Measurements from ENCODE around the gene DOCK2. TPM values are rescaled to one million over a fixed set of nuclear protein-coding genes. Genes with fewer than 3 reads are reported as not detected.

The DOCK2 gene
- total and polyA plus RNA-seq, 9 of the 15 experiments (the other 6 are each of a cell fraction or from before 2014, with no cell fraction given), result 4.5 to 42.6 (median 20.5) TPM

DNA sequence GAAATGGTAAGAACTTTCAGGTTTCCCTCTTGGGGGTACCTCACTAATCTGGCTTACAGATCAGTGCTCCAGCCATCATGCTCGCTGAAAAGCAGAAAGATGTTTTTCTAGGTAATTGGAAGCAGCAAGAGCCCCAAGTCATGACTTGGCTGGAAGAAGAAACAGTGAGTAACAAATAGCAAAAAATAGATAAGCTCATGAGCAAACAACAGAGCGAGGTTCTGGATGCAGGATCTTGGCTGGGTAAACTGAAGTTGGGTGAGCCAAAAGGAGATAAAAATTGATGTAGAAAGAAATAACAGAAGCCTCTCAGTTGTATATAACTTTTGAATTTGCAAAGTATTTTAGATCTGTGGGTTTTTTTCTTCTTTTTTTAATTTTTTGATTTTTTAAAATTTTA lies 233.1 kb downstream of the DOCK2 start:
- in situ Hi-C loops (cut with MboI), result no loop called here
- no TSS peak for BruUV-seq (replicated peaks)
- Histone ChIP-seq H3K36me3 (ENCODE audit: control insufficient read depth, insufficient read depth, low read length) (no peaks in the 10 kb centered on the region), H4K20me1 (replicated peaks; ENCODE audit: control insufficient read depth, insufficient read depth, low read length) (no peaks in the 10 kb centered on the region), H3K4me2 (ENCODE audit: insufficient read depth, low read length) (no peak overlapping the region), H3K9ac (ENCODE audit: insufficient read depth in 1 of 2, low read depth in 2 of 2, low read length in 2 of 2) (no peak overlapping the region), H3K4me3 (no peak overlapping the region), H3K27ac (ENCODE audit: extremely low read depth, low read depth, low read length) (no peak overlapping the region), H3K4me1 (replicated peaks in 1 of 2; ENCODE audit: control insufficient read depth in 2 of 2, insufficient read depth in 2 of 2, low read length in 2 of 2) (no peaks in the 10 kb centered on the region), H3K27me3 (ENCODE audit: control insufficient read depth in 2 of 2, insufficient read depth in 2 of 2, low read length in 2 of 2) (no peaks in the 10 kb centered on the region), H3K9me3 (replicated peaks; ENCODE audit: control insufficient read depth, insufficient read depth, low read depth, low read length) (no peaks in the 10 kb centered on the region), H3K79me2 (ENCODE audit: control insufficient read depth, insufficient read depth, low read length) (no peaks in the 10 kb centered on the region), H2AFZ (ENCODE audit: low read depth, low read length) (no peak overlapping the region), H3K9me1 (ENCODE audit: control insufficient read depth, insufficient read depth, low read length) (no peaks in the 10 kb centered on the region)
- intact Hi-C loops (cut with micrococcal nuclease), result no loop called here
- ChIA-PET CTCF (ENCODE audit: low intra/inter-chr PET ratio) (no interaction called here), POLR2A (interaction anchor here (0.6 kb wide), 1 partner anchor 11 kb away, joined by 3 read pairs; no protein-coding TSS in a partner anchor)
- DNase-seq (ENCODE audit: extremely low read depth in 1 of 4, low spot score in 3 of 4), result no peak
- no peak for TF ChIP-seq POLR2AphosphoS2 (IDR thresholded peaks at IDR 0.05; ENCODE audit: low read length)
- TF ChIP-seq, protein P1, sequence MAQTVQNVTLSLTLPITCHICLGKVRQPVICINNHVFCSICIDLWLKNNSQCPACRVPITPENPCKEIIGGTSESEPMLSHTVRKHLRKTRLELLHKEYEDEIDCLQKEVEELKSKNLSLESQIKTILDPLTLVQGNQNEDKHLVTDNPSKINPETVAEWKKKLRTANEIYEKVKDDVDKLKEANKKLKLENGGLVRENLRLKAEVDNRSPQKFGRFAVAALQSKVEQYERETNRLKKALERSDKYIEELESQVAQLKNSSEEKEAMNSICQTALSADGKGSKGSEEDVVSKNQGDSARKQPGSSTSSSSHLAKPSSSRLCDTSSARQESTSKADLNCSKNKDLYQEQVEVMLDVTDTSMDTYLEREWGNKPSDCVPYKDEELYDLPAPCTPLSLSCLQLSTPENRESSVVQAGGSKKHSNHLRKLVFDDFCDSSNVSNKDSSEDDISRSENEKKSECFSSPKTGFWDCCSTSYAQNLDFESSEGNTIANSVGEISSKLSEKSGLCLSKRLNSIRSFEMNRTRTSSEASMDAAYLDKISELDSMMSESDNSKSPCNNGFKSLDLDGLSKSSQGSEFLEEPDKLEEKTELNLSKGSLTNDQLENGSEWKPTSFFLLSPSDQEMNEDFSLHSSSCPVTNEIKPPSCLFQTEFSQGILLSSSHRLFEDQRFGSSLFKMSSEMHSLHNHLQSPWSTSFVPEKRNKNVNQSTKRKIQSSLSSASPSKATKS (CRISPR knock-in tag; IDR thresholded peaks at IDR 0.05), result no peak
- WGBS (ENCODE audit: insufficient coverage, low coverage, missing lambda C conversion rate), result 2% methylated on average over 2 of the region's 2 CpGs
- FAIRE-seq, result no peak
- no peak for ATAC-seq

- H3K9me3 ChIP-seq (replicated peaks; ENCODE audit: control insufficient read depth, insufficient read depth, low read depth, low read length), result no peaks in the 10 kb centered on the region
- WGBS (ENCODE audit: insufficient coverage, low coverage, missing lambda C conversion rate), result 9% methylated on average over 5 of the region's 5 CpGs
- H3K4me3 ChIP-seq, result no peak overlapping the region
- no peaks in the 10 kb centered on the region for H3K9me1 ChIP-seq (ENCODE audit: control insufficient read depth, insufficient read depth, low read length)
- H3K9ac ChIP-seq (ENCODE audit: insufficient read depth in 1 of 2, low read depth in 2 of 2, low read length in 2 of 2), result no peak overlapping the region
- BruUV-seq (replicated peaks), result no TSS peak
- intact Hi-C loops (cut with micrococcal nuclease) (no loop called here), in situ Hi-C loops (cut with MboI) (no loop called here)
- FAIRE-seq, result no peak
- ChIA-PET CTCF (ENCODE audit: low intra/inter-chr PET ratio) (no interaction called here), POLR2A (no interaction called here)
- no peak overlapping the region for H2AFZ ChIP-seq (ENCODE audit: low read depth, low read length)
- no peaks in the 10 kb centered on the region for H3K4me1 ChIP-seq (replicated peaks in 1 of 2; ENCODE audit: control insufficient read depth in 2 of 2, insufficient read depth in 2 of 2, low read length in 2 of 2)
- H4K20me1 ChIP-seq (replicated peaks; ENCODE audit: control insufficient read depth, insufficient read depth, low read length), result no peaks in the 10 kb centered on the region
- H3K27me3 ChIP-seq (ENCODE audit: control insufficient read depth in 2 of 2, insufficient read depth in 2 of 2, low read length in 2 of 2), result no peaks in the 10 kb centered on the region
- H3K79me2 ChIP-seq (ENCODE audit: control insufficient read depth, insufficient read depth, low read length), result no peaks in the 10 kb centered on the region
- no peak overlapping the region for H3K4me2 ChIP-seq (ENCODE audit: insufficient read depth, low read length)
- ATAC-seq, result no peak
- H3K27ac ChIP-seq (ENCODE audit: extremely low read depth, low read depth, low read length), result no peak overlapping the region
- DNase-seq (ENCODE audit: extremely low read depth in 1 of 4, low spot score in 3 of 4), result no peak
- H3K36me3 ChIP-seq (ENCODE audit: control insufficient read depth, insufficient read depth, low read length), result no peaks in the 10 kb centered on the region
- TF ChIP-seq RBM39 (optimal IDR thresholded peaks at IDR 0.05; ENCODE audit: low read depth, low read length) (no peak), SRF (CRISPR knock-in tag; IDR thresholded peaks at IDR 0.05) (no peak), NR2C2 (CRISPR knock-in tag; IDR thresholded peaks at IDR 0.05) (no peak), NR2C2 (tag; IDR thresholded peaks at IDR 0.05) (no peak), ASH1L (IDR thresholded peaks at IDR 0.05; ENCODE audit: borderline replicate concordance, low read depth, partially characterized antibody) (no peak), SMARCB1 (IDR thresholded peaks at IDR 0.05; ENCODE audit: insufficient read length, low read depth) (no peak), KLF10 (CRISPR knock-in tag; IDR thresholded peaks at IDR 0.05) (no peak), RFX1 (IDR thresholded peaks at IDR 0.05) (no peak), ZNF12 (CRISPR knock-in tag; IDR thresholded peaks at IDR 0.05) (no peak), ZNF174 (CRISPR knock-in tag; IDR thresholded peaks at IDR 0.05) (no peak), THAP12 (CRISPR knock-in tag; IDR thresholded peaks at IDR 0.05) (no peak)
These were observed 234.9 kb downstream of the DOCK2 start for GRCh38 chr5:169871826-169872490.

Measured in K562 (cell line).